ELR (cell line): ENCODE data around the gene UHMK1.
"Not testable (repeated sequence)": the region's sequence is repeated elsewhere in the genome, so short reads cannot be mapped to it uniquely, and the experiment has no call there.

Experiments
- DNase-seq: peaks from one replicate; pipeline ENCODE4 v3.0.0-alpha.2; 2015; ENCODE audit warnings: low read depth

Gene UHMK1, protein sequence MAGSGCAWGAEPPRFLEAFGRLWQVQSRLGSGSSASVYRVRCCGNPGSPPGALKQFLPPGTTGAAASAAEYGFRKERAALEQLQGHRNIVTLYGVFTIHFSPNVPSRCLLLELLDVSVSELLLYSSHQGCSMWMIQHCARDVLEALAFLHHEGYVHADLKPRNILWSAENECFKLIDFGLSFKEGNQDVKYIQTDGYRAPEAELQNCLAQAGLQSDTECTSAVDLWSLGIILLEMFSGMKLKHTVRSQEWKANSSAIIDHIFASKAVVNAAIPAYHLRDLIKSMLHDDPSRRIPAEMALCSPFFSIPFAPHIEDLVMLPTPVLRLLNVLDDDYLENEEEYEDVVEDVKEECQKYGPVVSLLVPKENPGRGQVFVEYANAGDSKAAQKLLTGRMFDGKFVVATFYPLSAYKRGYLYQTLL

DNA sequence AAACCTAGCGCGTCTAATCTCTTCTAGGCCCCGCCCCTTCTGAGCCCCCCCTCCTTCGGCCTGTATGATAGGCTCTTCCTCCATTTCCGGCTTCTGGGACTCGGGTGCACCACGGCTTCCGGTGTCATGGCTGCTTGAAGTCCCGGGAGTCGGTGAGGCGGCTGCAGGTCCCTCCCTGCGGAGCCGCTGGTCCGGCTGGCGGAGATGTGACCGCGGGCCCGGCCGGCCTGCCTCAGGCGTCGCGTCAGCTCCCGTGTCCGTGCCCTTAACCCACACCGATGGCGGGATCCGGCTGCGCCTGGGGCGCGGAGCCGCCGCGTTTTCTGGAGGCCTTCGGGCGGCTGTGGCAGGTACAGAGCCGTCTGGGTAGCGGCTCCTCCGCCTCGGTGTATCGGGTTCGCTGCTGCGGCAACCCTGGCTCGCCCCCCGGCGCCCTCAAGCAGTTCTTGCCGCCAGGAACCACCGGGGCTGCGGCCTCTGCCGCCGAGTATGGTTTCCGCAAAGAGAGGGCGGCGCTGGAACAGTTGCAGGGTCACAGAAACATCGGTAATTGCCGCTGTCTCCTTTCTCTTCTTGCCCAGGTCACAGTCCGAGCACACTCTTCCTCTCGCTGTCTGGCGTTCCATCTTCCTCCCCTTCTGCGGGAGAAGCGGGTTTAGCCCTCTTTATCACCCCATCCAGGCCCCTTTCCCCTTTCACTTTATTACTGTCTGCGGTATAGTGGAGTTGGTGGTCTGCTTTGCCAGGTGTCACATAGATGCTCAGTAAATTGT lies at the start of gene UHMK1:
Gene UHMK1, plus strand, starts transcription at position 96 of the 773 bp plus-strand sequence. Its CDS starts 183 bp downstream, at position 279.
- peak; percentile 96 for DNase-seq

DNA sequence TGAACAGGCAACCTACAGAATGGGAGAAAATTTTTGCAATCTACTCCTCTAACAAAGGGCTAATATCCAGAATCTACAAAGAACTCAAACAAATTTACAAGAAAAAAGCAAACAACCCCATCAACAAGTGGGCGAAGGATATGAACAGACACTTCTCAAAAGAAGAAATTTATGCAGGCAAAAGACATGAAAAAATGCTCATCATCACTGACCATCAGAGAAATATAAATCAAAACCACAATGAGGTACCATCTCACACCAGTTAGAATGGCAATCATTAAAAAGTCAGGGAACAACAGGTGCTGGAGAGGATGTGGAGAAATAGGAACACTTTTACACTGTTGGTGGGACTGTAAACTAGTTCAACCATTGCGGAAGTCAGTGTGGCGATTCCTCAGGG lies 43.3 kb upstream of the UHMK1 start:
- not testable (repeated sequence) for DNase-seq

DNA sequence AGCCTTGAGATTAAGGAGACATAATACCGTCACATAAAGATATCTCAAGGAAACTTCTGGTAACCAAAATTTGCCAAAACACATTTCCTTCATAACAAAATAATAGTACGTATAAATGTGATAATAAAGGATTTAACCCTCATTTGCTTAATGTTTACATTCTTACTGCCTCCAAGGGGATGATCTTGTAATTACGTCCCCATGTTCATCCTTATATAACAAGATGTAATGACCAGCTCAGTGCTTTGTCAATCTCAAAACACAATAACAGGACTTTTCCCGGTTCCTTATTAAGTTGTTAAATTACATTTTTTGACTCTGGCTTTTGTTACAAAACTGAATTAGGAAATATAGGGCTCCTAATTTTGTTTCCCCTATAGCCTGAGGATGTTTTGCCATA lies 41.3 kb upstream of the UHMK1 start:
- DNase-seq, result peak; percentile 13

DNA sequence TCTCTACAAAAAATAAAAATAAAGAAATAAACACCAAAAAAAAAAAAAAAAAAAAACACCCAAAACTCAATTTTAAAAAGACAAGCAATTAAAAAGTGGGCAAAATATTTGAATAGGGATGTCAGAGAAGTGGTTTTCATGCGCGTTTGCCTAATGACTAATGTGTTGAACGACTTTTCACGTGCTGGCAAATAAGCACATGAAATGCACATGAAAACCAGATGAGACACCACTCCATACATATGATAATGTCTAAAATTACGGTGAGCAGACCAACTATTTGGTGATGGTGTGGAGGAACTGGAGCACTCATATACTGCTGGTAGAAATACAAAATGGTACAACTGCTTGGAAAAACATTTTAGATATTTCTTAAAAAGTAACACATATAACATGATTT lies 39.4 kb upstream of the UHMK1 start:
- no peak for DNase-seq

DNA sequence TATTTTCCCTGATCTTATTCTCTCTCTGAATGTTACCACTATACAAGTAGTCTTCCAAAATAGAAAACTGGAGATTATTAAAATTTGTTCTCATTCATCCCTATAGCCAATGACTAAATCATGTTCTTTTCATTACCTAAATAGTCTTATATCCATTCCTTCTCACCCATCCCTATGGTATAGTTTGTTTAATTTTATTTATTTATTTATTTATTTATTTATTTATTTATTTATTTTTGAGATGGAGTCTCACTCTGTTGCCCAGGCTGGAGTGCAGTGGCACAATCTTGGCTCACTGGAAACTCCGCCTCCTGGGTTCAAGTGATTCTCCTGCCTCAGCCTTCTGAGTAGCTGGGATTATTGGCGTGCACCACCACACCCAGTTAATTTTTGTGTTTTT lies 35.2 kb upstream of the UHMK1 start:
- not testable (repeated sequence) for DNase-seq

DNA sequence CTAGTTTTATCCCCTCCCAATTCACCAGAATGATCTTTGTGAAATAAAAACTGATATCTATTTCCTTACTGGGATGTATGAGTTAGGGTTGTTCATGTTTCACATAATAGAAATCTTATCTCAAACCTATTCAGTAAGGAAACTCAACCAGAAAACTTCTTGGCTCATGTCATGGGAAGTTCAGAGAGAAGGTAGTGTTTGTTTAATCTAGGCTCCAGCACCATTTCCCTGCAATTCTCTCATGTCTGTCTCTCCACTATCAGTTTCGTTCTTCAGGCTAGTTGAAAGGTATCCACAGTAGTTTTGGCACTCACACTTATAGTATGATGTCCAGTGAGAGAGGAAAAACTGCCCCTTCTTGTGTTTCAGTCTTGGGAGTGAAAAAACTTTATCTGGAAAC lies 34.6 kb upstream of the UHMK1 start:
- no peak for DNase-seq

DNA sequence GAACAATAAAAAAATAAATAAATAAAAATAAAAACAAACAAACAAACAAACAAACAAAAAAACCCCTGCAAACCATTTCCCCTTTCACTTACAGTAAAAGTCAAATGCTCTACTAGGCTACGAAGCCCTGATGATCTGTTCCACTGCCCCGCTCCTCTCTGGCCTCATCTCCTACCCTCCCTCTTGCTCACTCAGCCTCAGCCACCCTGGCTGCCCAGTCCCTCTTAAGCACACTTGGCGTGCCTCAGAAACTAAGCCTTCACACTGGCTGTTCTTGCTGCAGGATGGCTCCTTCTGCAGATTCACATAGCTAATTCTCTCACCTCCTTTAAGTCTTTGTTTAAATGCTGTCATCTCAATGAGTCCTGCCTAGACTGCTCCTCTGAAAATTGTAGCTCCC lies 30.8 kb upstream of the UHMK1 start:
- DNase-seq, result no peak

DNA sequence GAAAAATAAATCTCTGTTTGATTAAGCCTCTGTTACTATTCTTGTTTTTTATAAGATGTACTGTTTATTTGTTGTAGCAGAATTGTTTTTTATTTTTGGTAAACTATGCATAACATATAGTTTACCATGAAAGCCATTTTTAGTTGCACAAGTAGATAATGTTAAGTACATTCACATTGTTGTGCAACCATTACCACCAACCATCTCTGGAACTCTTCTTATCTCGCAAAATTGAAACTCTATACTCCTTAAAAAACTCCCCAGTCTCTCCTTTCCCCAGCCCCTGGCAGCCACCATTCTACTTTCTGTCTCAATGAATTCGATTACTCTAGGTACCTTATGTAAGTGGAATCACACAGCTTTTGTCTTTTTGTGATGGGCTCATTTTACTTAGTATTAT lies 27.4 kb upstream of the UHMK1 start:
- no peak for DNase-seq

DNA sequence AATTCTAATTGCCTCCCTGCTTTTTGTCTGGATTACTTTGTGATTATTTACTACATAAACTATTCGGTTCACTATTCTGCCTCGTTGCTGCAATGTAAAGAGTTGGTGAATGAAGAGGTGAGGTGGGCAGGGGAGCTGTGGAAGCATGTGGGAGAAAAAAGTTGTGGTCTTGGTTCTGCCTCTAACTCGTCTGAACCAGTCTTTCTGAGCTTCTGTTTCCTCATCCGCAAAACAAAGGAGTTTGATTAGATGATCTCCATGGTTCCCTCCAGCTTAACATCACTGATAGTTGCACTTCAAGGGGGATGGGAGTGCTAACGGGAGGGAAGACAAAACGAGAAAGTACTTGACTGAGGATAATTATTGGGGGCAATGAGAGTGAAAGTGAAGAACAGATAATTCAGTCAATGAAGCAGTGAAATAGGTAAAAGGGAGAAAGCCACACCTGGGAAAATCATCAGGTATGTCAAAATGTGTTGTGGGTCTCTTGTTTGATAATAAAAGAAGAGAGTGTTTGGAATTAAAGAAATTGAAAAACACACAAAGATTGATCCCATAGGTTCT lies 26.2 kb upstream of the UHMK1 start:
- DNase-seq, result no peak

DNA sequence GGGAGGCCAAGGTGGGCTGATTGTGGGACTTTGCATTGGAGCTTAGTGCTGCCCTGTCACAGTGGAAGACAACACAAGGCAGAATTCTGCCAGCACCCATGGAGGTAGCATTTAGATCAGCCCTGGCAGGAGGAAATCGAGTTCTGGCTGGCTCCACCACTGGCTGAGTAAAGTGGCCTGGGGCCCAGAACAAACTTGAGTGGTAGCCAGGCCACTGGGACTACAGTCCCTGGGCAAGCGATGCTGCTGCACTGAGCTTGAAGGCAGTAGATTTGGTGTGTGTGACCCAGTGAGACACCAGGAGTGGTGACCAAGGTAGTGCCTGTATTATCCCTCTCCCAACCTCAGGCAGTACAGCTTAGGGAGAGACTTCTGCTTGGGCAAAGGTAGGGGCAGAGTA lies 22.5 kb upstream of the UHMK1 start:
- DNase-seq, result no peak

DNA sequence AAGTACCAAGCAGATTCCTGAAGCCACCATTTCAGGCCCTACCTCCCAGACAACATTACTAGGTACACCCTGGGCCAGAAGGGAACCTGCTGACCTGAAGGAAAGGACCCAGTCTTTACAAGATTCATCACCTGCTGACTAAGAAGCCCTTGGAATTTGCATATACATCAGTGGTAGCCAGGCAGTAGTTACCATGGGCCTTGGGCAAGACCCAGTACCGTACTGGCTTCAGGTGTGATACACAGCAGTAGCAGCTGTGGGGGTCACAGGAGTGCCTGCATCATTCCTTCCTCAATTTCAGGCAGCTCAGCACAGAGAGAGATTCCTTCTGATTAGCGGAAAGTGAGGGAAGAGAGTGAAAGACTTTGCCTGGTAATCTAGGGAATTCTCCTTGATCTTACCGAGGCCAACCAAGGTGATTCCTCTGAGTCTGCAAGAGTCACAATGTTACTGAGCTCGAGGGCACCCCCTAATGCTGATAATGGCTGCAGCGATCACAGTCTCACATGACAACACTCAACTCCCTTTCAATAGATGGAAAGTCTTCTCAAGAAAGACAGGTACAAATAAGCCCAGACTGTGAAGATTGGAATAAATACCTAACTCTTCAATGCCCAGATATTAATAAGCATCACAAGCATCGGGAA lies 22.0 kb upstream of the UHMK1 start:
- no peak for DNase-seq

DNA sequence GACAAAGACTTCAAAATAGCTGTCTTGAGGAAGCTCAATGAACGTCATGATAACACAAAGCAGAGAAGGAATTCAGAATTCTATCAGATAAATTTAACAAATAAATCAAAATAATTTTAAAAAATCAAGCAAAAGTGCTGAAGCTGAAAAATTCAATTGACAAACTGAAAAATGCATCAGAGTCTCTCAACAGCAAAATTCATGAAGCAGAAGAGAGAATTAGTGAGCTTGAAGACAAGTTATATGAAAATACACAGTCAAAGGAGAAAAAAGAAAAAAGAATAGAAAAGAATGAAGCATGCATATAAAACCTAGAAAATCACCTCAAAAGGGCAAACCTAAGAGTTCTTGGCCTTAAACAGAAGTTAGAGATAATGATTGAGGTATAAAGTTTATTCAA lies 21.0 kb upstream of the UHMK1 start:
- DNase-seq, result no peak

DNA sequence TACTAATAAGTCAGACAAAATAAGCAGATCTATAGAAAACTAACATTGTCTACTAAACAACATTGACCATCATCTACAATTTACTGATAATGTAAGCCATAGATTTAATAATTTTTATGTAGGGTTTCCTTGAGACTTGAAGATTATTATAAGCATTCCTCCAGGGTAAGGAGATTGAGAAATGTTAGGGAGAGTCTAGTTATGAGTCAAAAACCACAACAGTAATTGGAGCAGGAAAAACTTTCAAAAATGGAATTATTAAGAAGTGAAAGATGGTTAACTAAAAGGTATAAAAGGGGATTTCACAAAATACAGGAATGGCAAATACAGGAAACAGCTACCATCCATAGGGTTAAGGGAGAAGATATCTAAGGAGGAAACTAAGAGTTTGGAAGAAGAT lies 12.4 kb upstream of the UHMK1 start:
- DNase-seq, result peak; percentile 26

DNA sequence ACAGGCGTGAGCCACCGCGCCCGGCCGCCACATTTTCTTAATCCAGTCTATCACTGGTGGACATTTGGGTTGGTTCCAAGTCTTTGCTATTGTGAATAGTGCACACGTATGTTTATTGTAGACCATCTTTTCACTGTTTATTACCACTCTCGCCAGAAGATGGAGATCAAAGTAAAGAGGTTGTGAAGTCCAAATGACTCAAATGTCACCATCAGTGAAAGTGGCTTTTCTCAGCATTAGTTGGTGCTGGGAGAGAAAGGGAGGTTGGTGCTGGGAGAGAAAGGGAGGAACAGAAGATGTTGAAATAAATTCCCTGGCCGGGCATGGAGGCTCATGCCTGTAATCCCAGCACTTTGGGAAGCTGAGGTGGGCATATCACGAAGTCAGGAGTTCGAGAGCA lies 10.4 kb upstream of the UHMK1 start:
- DNase-seq, result no peak

DNA sequence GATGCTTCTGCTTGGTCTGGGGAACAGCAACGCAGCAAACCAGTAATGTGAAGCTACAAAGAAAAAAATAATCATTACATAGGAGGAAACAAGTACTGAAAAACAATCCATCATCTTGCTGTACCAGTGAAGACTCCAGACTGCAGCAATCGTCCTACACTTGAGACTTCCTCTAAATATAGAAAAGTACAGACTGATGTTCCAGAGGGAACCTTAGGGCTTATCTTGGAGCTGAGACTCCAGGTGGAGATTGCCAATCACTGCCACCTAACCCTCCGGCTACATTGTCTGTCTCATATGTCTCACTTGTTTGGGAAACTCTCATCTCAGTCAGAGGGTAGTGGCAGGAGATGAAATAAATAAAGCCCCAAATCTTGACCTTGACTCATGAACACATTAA lies 9.4 kb upstream of the UHMK1 start:
- DNase-seq, result no peak

DNA sequence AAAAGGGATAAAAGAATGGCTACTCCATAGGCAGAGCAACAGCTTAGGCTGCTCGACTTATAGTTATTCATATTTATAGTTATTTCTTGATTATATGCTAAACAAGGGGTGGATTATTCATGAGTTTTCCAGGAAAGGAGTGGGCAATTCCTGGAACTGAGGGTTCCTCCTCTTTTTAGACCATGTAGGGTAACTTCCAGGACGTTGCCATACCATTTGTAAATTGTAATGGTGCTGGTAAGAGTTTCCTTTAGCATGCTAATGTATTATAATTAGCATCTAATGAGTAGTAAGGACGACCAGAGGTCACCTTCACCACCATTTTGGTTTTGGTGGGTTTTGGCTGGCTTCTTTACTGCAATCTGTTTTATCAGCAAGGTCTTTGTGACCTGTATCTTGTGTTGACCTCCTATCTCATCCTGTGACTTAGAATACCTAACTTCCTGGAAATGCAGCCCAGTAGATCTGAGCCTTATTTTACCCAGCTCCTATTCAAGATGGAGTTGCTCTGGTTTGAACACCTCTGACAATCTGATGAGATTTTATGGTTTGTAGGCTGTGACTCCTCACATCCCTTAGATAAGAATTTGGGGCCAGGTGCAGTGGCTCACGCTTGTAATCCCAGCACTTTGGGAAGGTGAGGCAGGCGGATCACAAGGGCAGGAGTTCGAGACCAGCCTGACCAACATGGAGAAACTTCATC lies 1.9 kb upstream of the UHMK1 start:
- DNase-seq, result not testable (repeated sequence)

DNA sequence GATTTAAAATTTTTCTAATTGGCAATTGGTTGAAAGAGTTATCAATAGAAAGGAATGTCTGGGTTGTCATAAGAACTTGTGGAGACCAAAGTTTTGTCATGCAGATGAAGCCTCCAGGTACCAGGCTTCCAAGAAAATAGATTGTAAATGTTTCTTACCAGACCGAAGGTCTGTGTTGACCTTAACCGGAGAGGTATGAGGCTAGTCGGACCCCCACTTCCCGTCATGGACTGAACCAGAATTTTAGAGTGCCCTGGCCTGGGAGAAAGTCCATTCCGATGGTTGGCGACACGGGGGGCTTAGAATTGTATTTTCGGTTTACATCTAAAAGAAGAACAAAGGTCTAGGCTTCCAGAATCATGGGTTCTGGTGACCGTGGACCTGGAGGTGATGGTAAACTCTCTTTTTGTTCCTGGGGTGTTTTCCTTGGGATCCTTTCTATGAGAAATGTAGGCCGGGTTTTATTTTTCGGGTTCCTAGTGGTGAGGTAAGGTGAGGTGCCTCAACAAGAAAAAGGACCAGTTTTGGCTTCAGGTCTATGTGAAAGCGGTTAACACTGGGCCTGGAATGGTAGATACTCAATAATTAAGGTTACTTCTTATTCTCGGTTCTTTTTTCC lies 405 bp upstream of the UHMK1 start:
- DNase-seq, result no peak

DNA sequence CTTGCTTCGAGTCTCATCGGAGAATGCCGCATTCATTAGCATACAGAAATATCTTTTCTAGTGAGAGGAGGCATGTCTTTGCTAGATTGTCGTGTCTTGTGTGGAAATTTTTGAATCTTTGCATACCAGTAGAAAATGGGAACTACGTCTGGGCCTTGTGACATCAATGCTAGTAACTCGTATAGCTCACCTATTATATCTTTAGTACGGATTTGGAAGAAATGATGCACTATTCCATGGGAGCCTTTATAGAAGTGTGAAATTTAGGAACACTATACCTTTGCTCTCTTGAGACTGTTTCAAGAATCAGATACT lies 835 bp downstream of the UHMK1 start:
- peak; percentile 26 for DNase-seq

DNA sequence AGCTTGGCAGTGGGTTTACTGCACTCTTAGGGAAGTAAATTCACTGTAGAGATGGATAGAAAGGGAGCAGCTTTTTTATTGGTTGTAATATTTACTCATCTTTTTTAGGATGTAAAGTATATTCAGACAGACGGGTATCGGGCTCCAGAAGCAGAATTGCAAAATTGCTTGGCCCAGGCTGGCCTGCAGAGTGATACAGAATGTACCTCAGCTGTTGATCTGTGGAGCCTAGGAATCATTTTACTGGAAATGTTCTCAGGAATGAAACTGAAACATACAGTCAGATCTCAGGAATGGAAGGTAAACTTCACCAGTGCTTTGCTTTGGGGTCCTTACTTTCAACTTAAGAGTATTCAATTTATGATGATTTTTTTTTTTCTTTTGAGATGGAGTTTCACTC lies 3.2 kb downstream of the UHMK1 start:
- DNase-seq, result no peak

DNA sequence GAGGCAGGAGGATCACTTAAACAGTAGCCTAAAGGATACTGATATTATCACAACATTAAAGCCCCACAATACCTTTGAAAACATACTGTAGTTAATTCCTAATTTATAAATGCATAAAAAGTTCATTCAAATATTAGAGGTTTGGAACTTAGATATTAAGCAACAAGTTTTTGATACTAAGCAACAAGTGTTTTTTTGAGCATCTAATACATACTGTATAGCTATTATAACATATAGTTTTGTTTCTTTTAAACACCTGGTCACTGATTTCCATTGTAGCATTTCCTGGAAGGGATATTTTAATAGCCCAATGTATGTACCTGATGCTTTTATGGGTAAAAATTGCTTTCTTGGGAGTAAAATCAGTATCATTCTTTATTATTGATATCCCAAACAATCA lies 4.5 kb downstream of the UHMK1 start:
- DNase-seq, result no peak

DNA sequence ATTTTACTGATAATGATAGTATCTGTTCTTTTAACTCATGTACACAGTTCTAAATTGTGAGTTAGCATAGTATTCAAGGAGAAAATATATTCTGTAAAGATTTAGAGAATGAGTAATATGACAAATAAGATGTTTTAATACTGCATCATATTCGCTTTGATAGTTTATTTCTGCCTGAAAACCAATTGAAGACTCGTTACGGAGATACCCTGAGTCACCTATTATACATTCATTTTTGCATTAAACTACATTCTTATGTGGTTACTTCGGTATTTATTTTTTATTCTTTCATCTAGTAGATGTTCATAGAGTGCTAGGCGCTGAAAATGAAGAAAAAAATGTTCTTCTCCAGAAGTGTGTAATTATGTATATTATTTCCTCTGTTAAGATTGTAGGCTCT lies 5.3 kb downstream of the UHMK1 start:
- DNase-seq, result peak; percentile 90

DNA sequence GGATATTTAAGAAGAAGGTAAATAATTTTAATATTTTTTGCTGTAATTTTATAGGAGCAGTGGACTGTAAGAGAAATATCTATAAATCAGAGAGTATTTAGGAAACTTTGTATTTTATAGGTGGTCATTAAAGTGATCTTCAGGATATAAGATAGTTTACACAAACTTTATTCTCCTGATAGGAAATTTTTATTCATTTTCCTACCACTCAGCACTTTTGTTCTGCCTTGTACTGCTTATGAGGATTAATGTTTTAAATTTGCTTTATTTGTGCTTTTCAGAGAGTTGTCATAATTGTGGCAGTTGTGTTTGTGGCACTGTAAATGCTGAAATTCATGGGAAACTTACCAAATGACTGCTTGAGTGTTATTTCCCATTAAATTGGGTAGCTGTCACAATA lies 29.7 kb downstream of the UHMK1 start:
- no peak for DNase-seq
